H7 (cell line): ENCODE data around the gene CCDC92B. TPM values are rescaled to one million over a fixed set of nuclear protein-coding genes. Genes with fewer than 3 reads are reported as not detected.
A peak's percentile ranks its signal among the peaks of the same experiment; 100 is the strongest.

Source experiments
- DNase-seq: peaks from one replicate; pipeline ENCODE4 v3.0.0; 2012
- H3K27me3 ChIP-seq: 2 replicates; pipeline ENCODE4 v1.6.0; 2011; ENCODE audit warnings: mild to moderate bottlenecking, low read length; ENCODE audit not compliant: control insufficient read depth, insufficient read depth
- H3K36me3 ChIP-seq: replicated peaks from 2 replicates; pipeline ENCODE4 v1.5.1; 2011; ENCODE audit warnings: low read length; ENCODE audit not compliant: control insufficient read depth, insufficient read depth
- H3K4me3 ChIP-seq: 2 replicates; pipeline ENCODE4 v1.5.1; 2011; ENCODE audit warnings: low read depth, mild to moderate bottlenecking, control low read depth, low read length, moderate library complexity; ENCODE audit not compliant: insufficient read depth
- total RNA-seq: library from RNA; depleted of rRNA; stranded (reverse); fragments of >200 nt; shearing (Covaris generic); gene quantifications from 2 replicates; pipeline ENCODE4 v1.2.3, GENCODE V29; 2014

The CCDC92B gene
- total RNA-seq, 1 experiment from 2014 or later = 2.5 TPM

GRCh38 chr17:2750721-2751120, 1.3 kb upstream of the CCDC92B start:
- no peak for DNase-seq
- Histone ChIP-seq H3K4me3 (no peak overlapping the region), H3K36me3 (no peaks in the 10 kb centered on the region), H3K27me3 (peaks cover 9% of the 10 kb centered on the region)

- Histone ChIP-seq H3K4me3 (peak overlapping the region; percentile 58), H3K36me3 (no peaks in the 10 kb centered on the region), H3K27me3 (peaks cover 9% of the 10 kb centered on the region)
- DNase-seq = peak; percentile 97
Measured at GRCh38 chr17:2749784-2750181, 331 bp upstream of the CCDC92B start.

- DNase-seq = no peak
- H3K4me3 ChIP-seq = no peak overlapping the region
- H3K36me3 ChIP-seq = no peaks in the 10 kb centered on the region
- peaks cover 6% of the 10 kb centered on the region; the same call in 1 of the 2 replicates for H3K27me3 ChIP-seq
Measured at GRCh38 chr17:2745317-2746037, 4.0 kb downstream of the CCDC92B start.

- no peak overlapping the region for H3K4me3 ChIP-seq
- no peaks in the 10 kb centered on the region; the same call in none of the 2 replicates for H3K36me3 ChIP-seq
- no peak for DNase-seq
- H3K27me3 ChIP-seq = no peaks in the 10 kb centered on the region
Measured at GRCh38 chr17:2737693-2738092, 11.8 kb downstream of the CCDC92B start.

GRCh38 chr17:2736956-2737355, 12.5 kb downstream of the CCDC92B start:
- peak; percentile 69 for DNase-seq
- no peak overlapping the region for H3K4me3 ChIP-seq
- H3K36me3 ChIP-seq = no peaks in the 10 kb centered on the region; the same call in none of the 2 replicates
- no peaks in the 10 kb centered on the region for H3K27me3 ChIP-seq

GRCh38 chr17:2735896-2736295, 13.6 kb downstream of the CCDC92B start:
- H3K27me3 ChIP-seq = no peaks in the 10 kb centered on the region
- no peaks in the 10 kb centered on the region; the same call in none of the 2 replicates for H3K36me3 ChIP-seq
- no peak overlapping the region for H3K4me3 ChIP-seq
- no peak for DNase-seq

- no peak overlapping the region for H3K4me3 ChIP-seq
- no peaks in the 10 kb centered on the region for H3K27me3 ChIP-seq
- peaks cover under 1% of the 10 kb centered on the region for H3K36me3 ChIP-seq
- no peak for DNase-seq
Measured at GRCh38 chr17:2734939-2735338, 14.5 kb downstream of the CCDC92B start.

GRCh38 chr17:2731807-2732206, 17.6 kb downstream of the CCDC92B start:
- no peaks in the 10 kb centered on the region for H3K27me3 ChIP-seq
- peak; percentile 27 for DNase-seq
- H3K4me3 ChIP-seq = no peak overlapping the region
- peaks cover 1% of the 10 kb centered on the region for H3K36me3 ChIP-seq

GRCh38 chr17:2730764-2731353, 18.6 kb downstream of the CCDC92B start:
- Histone ChIP-seq H3K4me3 (no peak overlapping the region), H3K36me3 (peaks cover 1% of the 10 kb centered on the region), H3K27me3 (no peaks in the 10 kb centered on the region)
- peak; percentile 44 for DNase-seq

- peak overlapping the region; percentile 28 for H3K4me3 ChIP-seq
- H3K36me3 ChIP-seq = no peaks in the 10 kb centered on the region; the same call in 1 of the 2 replicates
- H3K27me3 ChIP-seq = no peaks in the 10 kb centered on the region
- peak; percentile 94 for DNase-seq
Measured at GRCh38 chr17:2724784-2725164, 24.7 kb downstream of the CCDC92B start.

GRCh38 chr17:2723997-2724783, 25.3 kb downstream of the CCDC92B start:
- peak; percentile 96 for DNase-seq
- H3K27me3 ChIP-seq = no peaks in the 10 kb centered on the region
- no peaks in the 10 kb centered on the region; the same call in 1 of the 2 replicates for H3K36me3 ChIP-seq
- peak overlapping the region; percentile 56 for H3K4me3 ChIP-seq

- no peaks in the 10 kb centered on the region for H3K27me3 ChIP-seq
- DNase-seq = no peak
- no peaks in the 10 kb centered on the region; the same call in 1 of the 2 replicates for H3K36me3 ChIP-seq
- H3K4me3 ChIP-seq = peak overlapping the region; percentile 56
Measured at GRCh38 chr17:2723505-2723996, 25.9 kb downstream of the CCDC92B start.

GRCh38 chr17:2722611-2723010, 26.8 kb downstream of the CCDC92B start:
- H3K4me3 ChIP-seq = no peak overlapping the region
- H3K27me3 ChIP-seq = no peaks in the 10 kb centered on the region
- no peaks in the 10 kb centered on the region; the same call in 1 of the 2 replicates for H3K36me3 ChIP-seq
- DNase-seq = peak; percentile 67

GRCh38 chr17:2721603-2722002, 27.8 kb downstream of the CCDC92B start:
- Histone ChIP-seq H3K36me3 (no peaks in the 10 kb centered on the region), H3K27me3 (no peaks in the 10 kb centered on the region), H3K4me3 (no peak overlapping the region)
- DNase-seq = no peak
